GM23248 (cell line): ENCODE measurements around the gene PXDN.

ENCODE experiments used
- EZH2 ChIP-seq: fragments of 200-600 bp; sonication (generic); IDR thresholded peaks from 2 replicates; pipeline ENCODE4 v1.6.1; 2018; ENCODE audit warnings: antibody characterized with exemption, mild to moderate bottlenecking; ENCODE audit not compliant: insufficient read depth, poor library complexity, severe bottlenecking
- EZH2phosphoT487 ChIP-seq: fragments of 200-600 bp; sonication (generic); IDR thresholded peaks from 2 replicates; pipeline ENCODE4 v1.6.1; 2018; ENCODE audit warnings: antibody characterized with exemption, moderate library complexity, mild to moderate bottlenecking, low read depth; ENCODE audit not compliant: insufficient read depth

DNA sequence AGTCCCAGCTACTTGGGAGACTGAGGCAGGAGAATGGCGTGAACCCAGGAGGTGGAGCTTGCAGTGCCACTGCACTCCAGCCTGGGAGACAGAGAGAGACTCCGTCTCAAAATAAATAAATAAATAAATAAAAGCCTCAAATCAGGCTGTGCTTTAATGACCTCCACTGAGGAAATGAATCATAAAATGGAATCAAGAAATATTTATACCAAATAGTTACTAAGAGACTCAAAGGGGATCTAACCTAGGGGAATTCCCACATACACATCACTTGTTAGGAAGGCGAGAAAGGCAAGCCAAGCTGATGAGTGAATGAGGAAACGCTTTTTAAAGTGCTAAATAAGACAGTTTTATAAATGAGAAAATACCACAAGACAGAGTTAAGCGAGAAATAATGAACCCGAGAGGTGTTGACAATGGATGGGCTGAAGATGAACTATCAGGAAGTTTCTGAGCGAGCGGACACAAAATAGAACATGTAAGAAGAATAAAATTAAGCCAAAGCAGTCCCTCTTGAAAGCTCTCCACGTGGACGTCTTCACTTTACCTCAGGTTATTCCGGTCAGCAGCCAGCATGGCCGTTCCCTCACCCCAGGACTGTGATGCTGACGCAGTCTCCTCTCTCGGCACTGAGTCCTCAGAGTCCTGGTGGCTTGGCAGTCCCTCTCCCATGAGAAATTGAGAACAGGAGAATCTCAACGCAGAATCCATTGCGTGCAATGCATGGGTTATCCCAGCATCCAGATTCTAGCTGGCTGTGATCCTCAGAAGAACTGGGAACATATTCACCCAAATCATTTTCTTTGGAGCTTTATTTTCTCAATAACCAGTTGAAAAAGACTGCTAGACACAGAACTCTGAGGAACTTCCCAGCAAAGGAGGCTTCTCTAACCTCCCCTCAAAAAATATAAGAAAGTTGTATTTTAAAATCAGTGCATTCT, 22.3 kb downstream of the PXDN start:
- TF ChIP-seq EZH2 (no peak), EZH2phosphoT487 (no peak)
